DOHH2 (cell line): ENCODE results near the gene TRIM47.

Experiments used
- H3F3A ChIP-seq: fragments of 200-600 bp; sonication (generic), shearing (Covaris generic); 2 replicates; pipeline ENCODE4 v1.6.0; 2016; ENCODE audit warnings: antibody characterized with exemption, mild to moderate bottlenecking; ENCODE audit not compliant: control insufficient read depth, insufficient read depth
- H3K27ac ChIP-seq: fragments of 200-600 bp; sonication (generic); 2 replicates; pipeline ENCODE4 v1.5.1; 2014; ENCODE audit warnings: low read depth, mild to moderate bottlenecking, low read length, moderate library complexity
- H3K27me3 ChIP-seq: fragments of 200-600 bp; sonication (generic); 2 replicates; pipeline ENCODE4 v1.6.1; 2014; ENCODE audit warnings: mild to moderate bottlenecking, low read length, mixed read lengths; ENCODE audit not compliant: control insufficient read depth
- H3K36me3 ChIP-seq: fragments of 200-600 bp; sonication (generic); 2 replicates; pipeline ENCODE4 v1.6.1; 2014; ENCODE audit warnings: mild to moderate bottlenecking, low read length, moderate library complexity, mixed read lengths; ENCODE audit not compliant: control insufficient read depth
- H3K4me1 ChIP-seq: fragments of 200-600 bp; sonication (generic); 2 replicates; pipeline ENCODE4 v1.6.1; 2014; ENCODE audit warnings: mild to moderate bottlenecking, low read length, mixed read lengths; ENCODE audit not compliant: control insufficient read depth
- H3K4me2 ChIP-seq: fragments of 200-600 bp; sonication (generic); 2 replicates; pipeline ENCODE4 v1.6.0; 2014; ENCODE audit warnings: mild to moderate bottlenecking, low read length, moderate library complexity
- H3K4me3 ChIP-seq: fragments of 200-600 bp; sonication (generic); 2 replicates; pipeline ENCODE4 v1.5.1; 2014; ENCODE audit warnings: mild to moderate bottlenecking, low read length, mixed read lengths
- H3K79me2 ChIP-seq: fragments of 200-600 bp; sonication (generic); 2 replicates; pipeline ENCODE4 v1.6.1; 2014; ENCODE audit warnings: mild to moderate bottlenecking, low read length, mixed read lengths; ENCODE audit not compliant: control insufficient read depth
- H3K9me2 ChIP-seq: fragments of 200-600 bp; sonication (generic); replicated peaks from 2 replicates; pipeline ENCODE4 v1.6.1; 2014; ENCODE audit warnings: mild to moderate bottlenecking, low read length, mixed read lengths; ENCODE audit not compliant: control insufficient read depth
- H3K9me3 ChIP-seq: fragments of 200-600 bp; sonication (generic); 2 replicates; pipeline ENCODE4 v1.6.1; 2014; ENCODE audit warnings: antibody characterized with exemption, low read length, mixed read lengths; ENCODE audit not compliant: control insufficient read depth, insufficient read depth
- H4K20me1 ChIP-seq: fragments of 200-600 bp; sonication (generic); 2 replicates; pipeline ENCODE4 v1.6.0; 2014; ENCODE audit warnings: low read depth, mild to moderate bottlenecking, antibody characterized with exemption, low read length, moderate library complexity; ENCODE audit not compliant: control insufficient read depth, insufficient read depth
- EZH2phosphoT487 ChIP-seq: fragments of 200-600 bp; sonication (generic); IDR thresholded peaks from 2 replicates; pipeline ENCODE4 v1.6.1; 2017; ENCODE audit warnings: borderline replicate concordance, mild to moderate bottlenecking, antibody characterized with exemption, low read length, moderate library complexity, mixed read lengths
- TF ChIP-seq, protein P1 (sequence below): fragments of 200-600 bp; sonication (generic); IDR thresholded peaks from one replicate; pipeline ENCODE4 v1.5.1; 2014; ENCODE audit warnings: antibody characterized with exemption, mild to moderate bottlenecking, low read depth, low read length; ENCODE audit not compliant: poor library complexity, severe bottlenecking

The TRIM47 gene

GRCh38 chr17:75901727-75902126, 23.3 kb upstream of the TRIM47 start:
- Histone ChIP-seq H3K27me3 (no peaks in the 10 kb centered on the region), H3F3A (peaks cover 12% of the 10 kb centered on the region), H3K9me3 (no peaks in the 10 kb centered on the region), H3K4me3 (no peak overlapping the region), H3K79me2 (peaks cover 29% of the 10 kb centered on the region), H4K20me1 (no peaks in the 10 kb centered on the region), H3K27ac (no peak overlapping the region), H3K4me2 (no peak overlapping the region), H3K9me2 (no peaks in the 10 kb centered on the region), H3K36me3 (peaks cover 66% of the 10 kb centered on the region), H3K4me1 (peaks cover 24% of the 10 kb centered on the region)
- TF ChIP-seq, protein P1, sequence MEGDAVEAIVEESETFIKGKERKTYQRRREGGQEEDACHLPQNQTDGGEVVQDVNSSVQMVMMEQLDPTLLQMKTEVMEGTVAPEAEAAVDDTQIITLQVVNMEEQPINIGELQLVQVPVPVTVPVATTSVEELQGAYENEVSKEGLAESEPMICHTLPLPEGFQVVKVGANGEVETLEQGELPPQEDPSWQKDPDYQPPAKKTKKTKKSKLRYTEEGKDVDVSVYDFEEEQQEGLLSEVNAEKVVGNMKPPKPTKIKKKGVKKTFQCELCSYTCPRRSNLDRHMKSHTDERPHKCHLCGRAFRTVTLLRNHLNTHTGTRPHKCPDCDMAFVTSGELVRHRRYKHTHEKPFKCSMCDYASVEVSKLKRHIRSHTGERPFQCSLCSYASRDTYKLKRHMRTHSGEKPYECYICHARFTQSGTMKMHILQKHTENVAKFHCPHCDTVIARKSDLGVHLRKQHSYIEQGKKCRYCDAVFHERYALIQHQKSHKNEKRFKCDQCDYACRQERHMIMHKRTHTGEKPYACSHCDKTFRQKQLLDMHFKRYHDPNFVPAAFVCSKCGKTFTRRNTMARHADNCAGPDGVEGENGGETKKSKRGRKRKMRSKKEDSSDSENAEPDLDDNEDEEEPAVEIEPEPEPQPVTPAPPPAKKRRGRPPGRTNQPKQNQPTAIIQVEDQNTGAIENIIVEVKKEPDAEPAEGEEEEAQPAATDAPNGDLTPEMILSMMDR, result no peak
- no peak for TF ChIP-seq EZH2phosphoT487

DNA sequence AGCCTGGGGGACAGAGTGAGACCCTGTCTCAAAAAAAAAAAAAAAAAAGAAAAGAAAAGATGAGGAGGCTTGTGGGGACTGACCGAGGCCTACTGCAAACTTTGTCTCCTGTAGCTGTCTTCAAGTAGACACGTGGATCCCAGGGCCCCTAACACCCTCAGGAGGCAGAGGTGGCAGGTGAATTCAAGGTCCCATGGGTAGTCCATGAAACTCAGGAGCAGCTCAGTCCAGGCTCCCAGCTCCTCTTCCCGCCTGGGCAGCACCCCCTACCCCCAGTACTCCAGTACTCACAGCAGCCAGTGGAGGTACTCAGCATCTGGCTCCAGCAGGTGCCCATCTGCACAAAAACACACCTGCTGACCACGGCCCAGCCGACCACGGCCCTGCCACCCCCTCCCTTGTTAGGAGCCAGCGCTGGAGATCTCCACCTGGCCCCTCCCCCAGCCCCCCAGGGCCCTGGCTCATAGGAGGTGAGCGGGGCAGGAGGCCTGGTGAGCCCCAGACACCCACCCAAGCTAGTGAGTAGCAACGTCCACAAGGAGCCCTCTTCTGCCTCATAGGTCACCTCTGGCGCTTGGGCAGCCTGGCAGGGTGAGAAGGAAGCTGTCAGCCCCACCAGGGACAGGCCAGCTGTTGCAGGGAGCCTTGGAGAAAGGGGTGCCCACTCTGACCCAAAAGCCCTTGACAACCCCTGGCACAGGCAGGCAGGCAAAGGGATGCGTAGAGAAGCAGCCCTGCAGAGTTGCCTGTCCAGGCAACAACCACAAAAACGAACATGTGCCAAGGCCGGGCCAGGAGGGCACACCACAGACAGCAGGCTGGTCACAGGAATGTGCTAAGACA, 22.5 kb upstream of the TRIM47 start:
- no peaks in the 10 kb centered on the region for H4K20me1 ChIP-seq
- no peaks in the 10 kb centered on the region for H3K27me3 ChIP-seq
- H3F3A ChIP-seq, result peaks cover 11% of the 10 kb centered on the region
- no peaks in the 10 kb centered on the region for H3K9me2 ChIP-seq
- no peak overlapping the region for H3K27ac ChIP-seq
- H3K36me3 ChIP-seq, result peaks cover 66% of the 10 kb centered on the region
- H3K79me2 ChIP-seq, result peaks cover 35% of the 10 kb centered on the region
- no peak overlapping the region for H3K4me2 ChIP-seq
- TF ChIP-seq, protein P1, result no peak
- TF ChIP-seq EZH2phosphoT487, result no peak
- no peaks in the 10 kb centered on the region for H3K9me3 ChIP-seq
- H3K4me1 ChIP-seq, result peaks cover 23% of the 10 kb centered on the region
- no peak overlapping the region for H3K4me3 ChIP-seq

- peaks cover 45% of the 10 kb centered on the region for H3K79me2 ChIP-seq
- peaks cover 9% of the 10 kb centered on the region for H3F3A ChIP-seq
- no peak overlapping the region for H3K4me2 ChIP-seq
- H4K20me1 ChIP-seq, result no peaks in the 10 kb centered on the region
- no peak for TF ChIP-seq EZH2phosphoT487
- TF ChIP-seq, protein P1, result no peak
- H3K9me3 ChIP-seq, result no peaks in the 10 kb centered on the region
- no peaks in the 10 kb centered on the region for H3K27me3 ChIP-seq
- no peaks in the 10 kb centered on the region for H3K9me2 ChIP-seq
- peaks cover 26% of the 10 kb centered on the region for H3K4me1 ChIP-seq
- peaks cover 73% of the 10 kb centered on the region for H3K36me3 ChIP-seq
- H3K27ac ChIP-seq, result no peak overlapping the region
- H3K4me3 ChIP-seq, result no peak overlapping the region
Observed at GRCh38 chr17:75899767-75900468, 21.5 kb upstream of the TRIM47 start.
